Measurements from ENCODE around the gene PIEZO1. TPM values are rescaled to one million over a fixed set of nuclear protein-coding genes. Genes with fewer than 3 reads are reported as not detected.

Gene PIEZO1
- total RNA-seq, 1 experiment from 2014 or later = 391 TPM

DNA sequence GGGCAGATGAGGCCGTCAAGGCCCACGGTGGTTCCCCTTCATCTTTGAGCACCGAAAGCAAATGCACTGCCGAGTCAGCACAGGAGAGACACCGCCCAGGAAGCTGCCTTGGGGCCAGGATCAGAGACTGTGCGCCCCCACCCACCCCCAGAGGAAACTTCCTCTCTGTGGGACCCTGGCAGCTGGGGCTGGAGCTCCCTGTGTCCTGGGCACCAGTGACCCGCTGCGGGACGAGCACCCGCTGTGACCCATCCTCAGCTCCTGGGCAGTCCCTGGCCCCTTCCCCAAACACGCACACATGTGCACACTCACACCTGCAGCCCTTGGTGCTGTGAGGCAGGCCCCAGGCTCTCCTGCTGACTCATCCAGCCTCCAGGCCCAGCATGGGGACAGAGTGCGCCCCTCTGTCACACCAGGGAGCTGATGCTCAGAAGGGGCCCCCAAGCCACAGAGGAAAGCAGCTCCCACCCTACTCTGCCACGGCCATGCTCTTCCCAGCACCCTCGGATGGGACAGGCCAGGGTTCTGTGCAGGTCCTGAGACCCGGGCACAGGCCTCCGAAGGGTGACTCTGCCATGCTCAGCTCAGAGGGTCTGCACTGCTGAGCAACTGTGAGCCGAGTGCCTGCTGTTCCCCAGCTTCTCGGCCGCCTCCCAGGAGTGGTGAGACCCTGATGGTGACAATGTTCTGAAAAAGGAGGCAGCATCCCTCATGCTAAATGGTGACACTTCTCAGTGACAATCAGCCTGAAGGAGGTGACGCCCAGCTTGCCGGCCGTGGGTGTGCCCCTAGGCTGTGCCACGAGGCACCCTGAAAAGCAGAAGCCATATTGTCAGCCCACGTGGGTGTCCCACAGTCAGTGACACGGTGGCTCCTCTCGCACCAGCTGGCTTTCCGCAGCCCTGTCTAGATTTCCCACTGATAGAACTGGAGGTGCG lies 3.6 kb downstream of the PIEZO1 start:
- H3K9me2 ChIP-seq (ENCODE audit: insufficient read depth) = no peaks in the 10 kb centered on the region
- TF ChIP-seq, protein P1, sequence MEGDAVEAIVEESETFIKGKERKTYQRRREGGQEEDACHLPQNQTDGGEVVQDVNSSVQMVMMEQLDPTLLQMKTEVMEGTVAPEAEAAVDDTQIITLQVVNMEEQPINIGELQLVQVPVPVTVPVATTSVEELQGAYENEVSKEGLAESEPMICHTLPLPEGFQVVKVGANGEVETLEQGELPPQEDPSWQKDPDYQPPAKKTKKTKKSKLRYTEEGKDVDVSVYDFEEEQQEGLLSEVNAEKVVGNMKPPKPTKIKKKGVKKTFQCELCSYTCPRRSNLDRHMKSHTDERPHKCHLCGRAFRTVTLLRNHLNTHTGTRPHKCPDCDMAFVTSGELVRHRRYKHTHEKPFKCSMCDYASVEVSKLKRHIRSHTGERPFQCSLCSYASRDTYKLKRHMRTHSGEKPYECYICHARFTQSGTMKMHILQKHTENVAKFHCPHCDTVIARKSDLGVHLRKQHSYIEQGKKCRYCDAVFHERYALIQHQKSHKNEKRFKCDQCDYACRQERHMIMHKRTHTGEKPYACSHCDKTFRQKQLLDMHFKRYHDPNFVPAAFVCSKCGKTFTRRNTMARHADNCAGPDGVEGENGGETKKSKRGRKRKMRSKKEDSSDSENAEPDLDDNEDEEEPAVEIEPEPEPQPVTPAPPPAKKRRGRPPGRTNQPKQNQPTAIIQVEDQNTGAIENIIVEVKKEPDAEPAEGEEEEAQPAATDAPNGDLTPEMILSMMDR (conservative IDR thresholded peaks at IDR 0.05) = no peak
- TF ChIP-seq EZH2 (IDR thresholded peaks at IDR 0.05; ENCODE audit: low read depth) = no peak
- peaks cover 37% of the 10 kb centered on the region for H3K4me1 ChIP-seq (replicated peaks; ENCODE audit: insufficient read depth)
- ChIA-PET CTCF (interaction anchor here (0.6 to 3.0 kb wide), 7 partner anchors 11 to 44 kb away, joined by 3 to 15 read pairs (median 4); no protein-coding TSS in a partner anchor), POLR2A (ENCODE audit: unreplicated experiment) (interaction anchor here (0.6 to 1.3 kb wide), 4 partner anchors 11 to 499 kb away, joined by 4 to 37 read pairs (median 4); no protein-coding TSS in a partner anchor)
- H3F3A ChIP-seq (ENCODE audit: insufficient read depth, low read depth) = peaks cover 35% of the 10 kb centered on the region
- peak overlapping the region; percentile 71; the same call in 1 of the 2 replicates for H3K4me3 ChIP-seq
- H3K27me3 ChIP-seq (ENCODE audit: insufficient read depth, low read depth) = no peaks in the 10 kb centered on the region
- no TSS peak for BruUV-seq (replicated peaks)
- H3K9me3 ChIP-seq (ENCODE audit: insufficient read depth, low read depth) = no peaks in the 10 kb centered on the region
- no peak for DNase-seq
- peaks cover 81% of the 10 kb centered on the region for H3K79me2 ChIP-seq (ENCODE audit: low read depth)
- H4K20me1 ChIP-seq (ENCODE audit: insufficient read depth) = peaks cover 60% of the 10 kb centered on the region
- H3K4me2 ChIP-seq = peak overlapping the region; percentile 76
- no peak overlapping the region for H2AFZ ChIP-seq
- peak overlapping the region; percentile 74 for H3K27ac ChIP-seq
- intact Hi-C loops (cut with micrococcal nuclease; ENCODE audit: unreplicated experiment) = loop anchor here (1.0 kb wide), 3 partner anchors 7 to 26 kb away; no protein-coding TSS in a partner anchor
- H3K36me3 ChIP-seq (ENCODE audit: low read depth) = no peaks in the 10 kb centered on the region

DNA sequence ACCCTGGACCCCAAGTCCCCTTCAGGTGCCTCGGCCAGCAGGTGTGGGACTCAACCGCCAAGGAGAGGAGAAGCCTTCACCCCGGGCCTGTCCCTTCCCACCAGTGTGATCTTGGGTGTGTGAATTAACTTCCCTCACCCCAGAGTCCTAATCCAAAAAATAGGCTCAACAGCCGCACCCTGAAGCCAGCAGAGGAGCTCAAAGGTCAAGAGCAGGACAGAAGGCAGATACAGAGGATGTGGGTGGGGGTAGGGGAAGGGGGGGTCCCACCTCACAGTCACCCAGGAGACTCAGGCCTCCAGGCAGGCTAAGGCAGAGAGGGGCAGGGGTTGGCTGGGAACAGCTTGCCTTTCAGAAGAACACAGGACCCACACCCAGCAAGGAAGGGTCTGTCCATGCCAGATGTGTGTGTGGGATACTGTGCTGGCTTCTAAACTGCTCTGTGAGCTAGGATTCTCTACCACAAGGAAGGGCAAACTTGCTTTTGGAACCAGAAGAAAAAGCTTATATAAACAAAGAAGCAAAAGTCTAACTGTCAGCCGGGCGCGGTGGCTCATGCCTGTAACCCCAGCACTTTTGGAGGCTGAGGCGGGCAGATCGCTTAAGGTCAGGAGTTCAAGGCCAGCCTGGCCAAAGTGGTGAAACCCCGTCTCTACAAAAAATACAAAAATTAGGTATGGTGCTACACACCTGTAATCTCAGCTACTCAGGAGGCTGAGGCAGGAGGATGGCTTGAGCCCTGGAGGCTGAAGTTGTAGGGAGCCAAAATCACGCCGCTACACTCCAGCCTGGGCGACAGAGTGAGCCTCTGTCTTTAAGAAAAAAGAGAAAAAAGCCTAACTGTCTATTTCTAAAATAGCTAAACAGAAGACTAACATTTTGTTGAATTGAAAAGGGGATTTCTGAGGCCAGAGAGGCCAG lies 4.6 kb downstream of the PIEZO1 start:
- Histone ChIP-seq H4K20me1 (ENCODE audit: insufficient read depth) (peaks cover 65% of the 10 kb centered on the region), H2AFZ (no peak overlapping the region), H3K4me2 (peak overlapping the region; percentile 76), H3K27me3 (ENCODE audit: insufficient read depth, low read depth) (no peaks in the 10 kb centered on the region), H3K9me3 (ENCODE audit: insufficient read depth, low read depth) (no peaks in the 10 kb centered on the region), H3K4me3 (no peak overlapping the region), H3K36me3 (ENCODE audit: low read depth) (no peaks in the 10 kb centered on the region), H3K4me1 (replicated peaks; ENCODE audit: insufficient read depth) (peaks cover 37% of the 10 kb centered on the region), H3K27ac (no peak overlapping the region), H3K9me2 (ENCODE audit: insufficient read depth) (no peaks in the 10 kb centered on the region), H3K79me2 (ENCODE audit: low read depth) (peaks cover 91% of the 10 kb centered on the region), H3F3A (ENCODE audit: insufficient read depth, low read depth) (peaks cover 35% of the 10 kb centered on the region)
- ChIA-PET CTCF (interaction anchor here (0.6 to 2.3 kb wide), 3 partner anchors 19 to 43 kb away, joined by 3 to 9 read pairs (median 8); no protein-coding TSS in a partner anchor), POLR2A (ENCODE audit: unreplicated experiment) (interaction anchor here (0.9 to 1.3 kb wide), 3 partner anchors 10 to 20 kb away, joined by 4 to 37 read pairs (median 5); no protein-coding TSS in a partner anchor)
- DNase-seq = no peak
- TF ChIP-seq EZH2 (IDR thresholded peaks at IDR 0.05; ENCODE audit: low read depth) = no peak
- TF ChIP-seq, protein P1 (conservative IDR thresholded peaks at IDR 0.05) = no peak
- intact Hi-C loops (cut with micrococcal nuclease; ENCODE audit: unreplicated experiment) = no loop called here
- BruUV-seq (replicated peaks) = no TSS peak

All from PC-9 (cell line).